Forelimb muscle (tissue), 1 donor: Measurements from ENCODE around the gene THPO. TPM values are rescaled to one million over a fixed set of nuclear protein-coding genes. Genes with fewer than 3 reads are reported as not detected.

Source experiments
- DNase-seq: peaks from one replicate; pipeline ENCODE4 v3.0.0-alpha.2; 2013; ENCODE audit warnings: low read depth
- polyA plus RNA-seq: library from polyadenylated mRNA; unstranded; fragments of 120-200 nt; gene quantifications from one replicate; pipeline ENCODE4 v1.2.1, GENCODE V29; 2013; ENCODE audit not compliant: insufficient read length

Gene THPO
- polyA plus RNA-seq, 1 donor: 1.8 TPM

GRCh38 chr3:184362668-184363546 is 15.1 kb downstream of the THPO start:
- peak; percentile 95 for DNase-seq

GRCh38 chr3:184361932-184362667 is 15.9 kb downstream of the THPO start:
- no peak for DNase-seq

DNA sequence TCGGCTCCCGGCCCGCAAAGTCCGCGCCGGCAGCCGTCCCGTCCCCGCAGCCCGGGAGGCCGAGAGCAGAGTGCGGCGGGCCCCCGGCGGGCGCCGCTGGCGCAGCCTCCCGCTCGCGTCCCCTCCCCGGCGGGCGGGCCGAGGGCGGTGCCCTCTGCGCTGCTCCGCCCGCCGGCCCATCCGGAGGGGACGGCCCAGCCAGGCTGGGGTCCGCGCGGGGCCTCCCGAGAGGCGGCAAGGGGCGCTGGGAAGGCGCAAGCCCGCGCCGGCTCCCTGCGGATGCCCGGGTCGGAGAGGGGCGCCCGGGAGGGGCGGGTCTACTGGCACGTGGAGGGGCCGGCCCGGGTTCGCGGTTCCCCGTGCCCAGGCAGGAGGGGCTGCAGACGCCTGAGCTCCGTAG is 16.5 kb downstream of the THPO start, which contains the start of the genes CLCN2 and POLR2H:
Gene CLCN2, minus strand, starts transcription at position 74 of the 400 bp plus-strand sequence. CDS start 126 bp downstream, outside the sequence.
Gene POLR2H, plus strand, starts transcription at position 179 of the 400 bp plus-strand sequence. CDS start 1,783 bp downstream, outside the sequence.
- no peak for DNase-seq

GRCh38 chr3:184360929-184361531 is 17.0 kb downstream of the THPO start:
- no peak for DNase-seq

GRCh38 chr3:184360070-184360928 is 17.7 kb downstream of the THPO start:
- DNase-seq: no peak

DNA sequence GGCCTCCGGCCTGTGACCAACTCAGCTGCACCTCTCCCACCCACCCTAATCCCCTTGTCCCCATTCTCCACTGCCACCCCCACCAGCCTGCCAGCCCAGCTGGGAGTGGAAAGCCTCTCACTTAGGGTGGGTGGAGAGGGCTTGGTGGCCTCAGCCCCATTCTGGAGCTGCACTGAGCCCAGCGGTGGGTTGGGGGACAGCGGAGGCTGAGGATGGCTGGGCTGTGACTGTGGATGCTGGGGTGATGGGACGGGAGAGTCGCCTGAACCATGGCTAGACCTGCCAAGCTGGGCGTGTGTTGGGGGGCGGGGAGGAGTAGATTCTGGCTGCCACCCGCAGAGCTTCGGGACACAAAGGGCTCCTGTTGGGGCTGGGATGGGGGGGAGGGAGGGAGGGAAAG is 18.4 kb downstream of the THPO start:
- DNase-seq: no peak

GRCh38 chr3:184358921-184359350 is 19.1 kb downstream of the THPO start:
- no peak for DNase-seq

DNA sequence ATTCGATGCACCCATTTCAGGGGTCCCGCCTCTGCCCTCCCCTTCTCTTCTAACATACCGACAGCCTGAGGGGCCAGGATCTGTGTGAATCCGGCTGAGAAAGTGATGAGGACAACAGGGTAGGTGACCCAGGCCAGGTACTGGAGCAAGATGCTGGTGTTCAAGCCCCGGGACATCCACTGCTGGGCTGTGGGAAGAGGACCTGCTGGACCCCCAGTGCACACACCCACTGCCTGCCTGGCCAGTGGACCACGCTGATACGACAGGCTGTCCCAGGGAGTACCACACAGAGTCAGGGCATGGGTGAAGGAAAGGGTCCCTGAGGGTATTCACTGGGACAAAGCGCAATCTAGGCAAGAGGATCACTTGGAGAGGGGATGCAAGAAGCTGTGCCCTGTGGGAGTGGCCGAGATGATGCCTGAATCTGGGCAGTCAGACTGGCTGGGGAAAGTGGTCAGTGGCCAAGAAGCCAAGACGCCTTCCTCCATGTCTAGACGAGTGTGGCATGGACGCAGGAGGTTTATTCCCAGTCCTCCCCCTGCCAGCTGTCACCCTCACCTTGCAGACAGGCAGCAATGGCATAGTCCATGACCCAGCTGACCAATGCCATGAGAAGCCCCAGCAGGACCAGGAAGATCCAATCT is 19.8 kb downstream of the THPO start:
- no peak for DNase-seq

- no peak for DNase-seq
Measured at GRCh38 chr3:184357248-184358123, 20.5 kb downstream of the THPO start.

DNA sequence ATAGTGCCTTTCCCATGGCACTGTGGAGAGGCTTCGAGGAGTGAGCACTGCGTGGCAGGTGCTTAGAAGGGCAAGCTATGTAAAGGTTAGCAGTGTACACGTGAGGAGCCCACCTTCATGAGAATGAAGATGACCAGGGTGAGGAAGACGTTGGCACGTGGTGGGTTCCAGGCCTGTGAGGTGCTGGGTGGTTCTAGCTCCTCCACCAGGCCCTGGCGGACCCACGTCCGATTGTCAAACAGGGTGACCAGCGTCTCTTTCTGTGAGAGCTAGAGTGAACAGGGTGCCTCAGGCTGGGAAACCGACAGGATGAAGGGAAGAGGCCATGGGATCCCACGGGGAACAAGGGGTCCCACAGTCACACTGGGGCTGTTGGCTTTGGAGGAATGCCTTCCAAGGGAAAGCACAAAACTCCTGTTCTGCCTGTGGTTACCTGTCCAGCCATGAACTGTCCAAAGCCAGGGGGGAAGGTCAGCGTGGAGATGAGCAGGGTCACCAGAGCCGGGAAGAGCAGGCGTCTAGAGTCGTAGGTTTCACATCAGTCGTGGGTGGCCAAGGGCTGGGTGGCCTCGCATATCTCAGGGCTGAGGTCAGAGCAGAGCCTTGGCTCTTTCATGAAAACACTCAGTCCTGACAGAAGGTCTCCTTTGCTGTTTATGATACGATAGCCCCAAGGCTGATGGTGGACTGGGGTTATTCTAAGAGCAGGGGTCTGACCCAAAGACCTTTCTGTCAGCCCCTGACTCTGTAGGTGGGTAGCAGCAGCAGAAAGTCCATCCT is 22.6 kb downstream of the THPO start:
- no peak for DNase-seq

DNA sequence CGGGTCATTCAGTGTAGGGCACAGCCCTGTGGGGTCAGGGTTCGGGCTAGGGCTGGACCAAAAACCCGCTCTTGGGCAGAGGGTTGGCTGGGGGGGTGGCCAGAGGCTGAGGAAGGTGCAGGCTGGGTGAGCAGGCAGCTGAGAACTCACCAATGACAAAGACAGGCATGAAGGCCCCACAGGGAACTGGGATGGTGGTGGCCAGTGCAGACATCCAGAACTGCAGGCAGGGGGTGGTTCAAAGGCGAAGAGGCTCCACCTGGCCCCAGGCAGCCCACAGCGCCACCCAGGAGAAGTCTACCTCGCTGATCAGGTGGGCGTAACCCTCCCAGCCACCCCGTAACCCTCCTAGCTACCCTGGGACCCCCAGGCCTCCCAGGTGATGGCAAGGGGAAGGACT is 23.3 kb downstream of the THPO start:
- DNase-seq: no peak

- DNase-seq: no peak
Measured at GRCh38 chr3:184354121-184354728, 23.8 kb downstream of the THPO start.

- DNase-seq: no peak
Measured at GRCh38 chr3:184353546-184353941, 24.5 kb downstream of the THPO start.

DNA sequence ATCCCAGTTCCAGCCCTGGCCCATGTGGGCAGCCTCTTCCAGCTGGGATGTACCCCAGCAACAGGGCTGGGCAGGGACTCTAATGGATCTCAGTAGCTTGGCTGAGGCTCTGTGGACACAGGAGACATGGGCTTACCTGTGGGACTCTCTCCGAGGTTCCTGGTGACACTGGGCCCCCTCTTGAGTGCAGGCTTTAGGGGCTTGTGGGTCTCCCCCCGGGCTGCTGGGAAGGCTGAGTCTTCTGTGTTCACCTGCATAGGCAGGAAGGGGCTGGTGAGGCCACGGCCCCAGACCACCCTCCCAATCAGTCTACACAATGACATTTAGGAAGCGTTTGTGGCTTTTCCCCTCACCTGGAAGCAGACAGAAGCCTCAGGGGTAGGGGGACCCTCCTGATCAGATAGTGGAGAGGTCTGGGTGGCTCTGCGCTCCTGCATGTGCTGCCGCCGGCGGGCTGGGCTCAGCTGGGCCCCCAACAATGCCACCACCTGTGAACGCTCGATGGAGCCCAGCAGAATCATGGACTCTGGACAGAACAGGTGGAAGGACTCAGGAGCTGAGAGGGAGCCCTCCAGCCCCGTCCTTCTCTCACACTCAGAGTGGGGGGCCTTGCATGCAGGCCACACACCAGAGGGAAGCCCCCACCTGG is 25.0 kb downstream of the THPO start:
- no peak for DNase-seq

DNA sequence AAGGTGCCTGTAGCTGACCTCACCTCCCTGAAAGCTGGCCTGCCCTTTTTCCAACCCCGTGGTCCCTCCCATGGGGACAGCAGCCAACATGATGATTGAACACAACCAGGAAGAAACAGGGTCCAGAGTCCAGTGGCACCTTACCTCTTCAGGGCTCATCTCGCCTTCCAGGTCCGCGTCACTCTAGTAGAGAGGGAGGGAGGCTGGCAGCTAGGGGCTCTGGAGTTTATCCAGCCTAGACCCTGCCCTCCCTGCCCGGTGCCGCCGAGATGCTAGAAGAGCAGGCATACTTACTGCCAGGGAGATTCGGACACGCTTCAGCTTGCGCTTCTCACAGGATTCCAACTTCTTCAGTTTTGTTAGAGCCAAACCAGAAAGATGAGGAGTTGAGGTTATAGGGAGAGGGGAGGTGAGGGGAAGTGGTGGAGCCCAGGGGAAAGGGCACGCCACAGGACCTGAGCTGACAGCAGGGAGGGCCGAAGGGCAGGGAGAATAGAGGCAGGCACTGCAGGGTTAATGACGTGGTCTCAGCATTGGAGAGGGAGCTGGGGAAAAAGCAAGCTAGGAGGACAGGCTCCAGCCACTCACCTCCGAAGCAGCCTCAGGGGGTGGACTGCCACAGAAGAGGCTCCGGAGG is 25.7 kb downstream of the THPO start:
- no peak for DNase-seq

GRCh38 chr3:184351511-184352148 is 26.4 kb downstream of the THPO start:
- DNase-seq: no peak

DNA sequence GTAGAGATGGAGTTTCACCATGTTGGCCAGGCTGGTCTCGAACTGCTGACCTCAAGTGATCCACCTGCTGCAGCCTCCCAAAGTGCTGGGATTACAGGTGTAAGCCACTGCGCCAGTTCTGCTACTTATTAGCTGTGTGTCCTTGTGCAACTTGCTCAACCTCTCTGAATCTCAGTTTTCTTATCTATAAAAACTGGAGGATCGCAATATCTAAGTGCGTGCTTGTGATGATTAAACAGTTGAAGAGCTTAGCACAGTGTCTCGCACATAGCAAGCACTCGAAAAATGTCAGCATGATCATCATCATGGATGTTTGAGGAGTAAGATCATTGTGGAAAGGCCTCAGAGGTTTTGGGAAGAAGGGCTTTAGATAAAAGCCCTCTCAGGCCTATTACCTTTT is 27.4 kb downstream of the THPO start:
- DNase-seq: no peak
